ENCODE measurements around the gene CD52.
"Not testable (repeated sequence)": the region's sequence is repeated elsewhere in the genome, so short reads cannot be mapped to it uniquely, and the experiment has no call there.

The CD52 gene

GRCh38 chr1:26284597-26285347 is 33.0 kb upstream of the CD52 start:
- DNase-seq (ENCODE audit: low read depth), result peak; percentile 87

- DNase-seq (ENCODE audit: low read depth), result no peak
These were observed 32.2 kb upstream of the CD52 start for GRCh38 chr1:26285366-26286063.

GRCh38 chr1:26286064-26286416 is 31.7 kb upstream of the CD52 start:
- no peak for DNase-seq (ENCODE audit: low read depth)

GRCh38 chr1:26287033-26287711 is 30.6 kb upstream of the CD52 start:
- no peak for DNase-seq (ENCODE audit: low read depth)

- DNase-seq (ENCODE audit: low read depth), result no peak
These were observed 29.9 kb upstream of the CD52 start for GRCh38 chr1:26287811-26288210.

GRCh38 chr1:26288311-26288941 is 29.3 kb upstream of the CD52 start:
- peak; percentile 45 for DNase-seq (ENCODE audit: low read depth)

- DNase-seq (ENCODE audit: low read depth), result no peak
These were observed 28.3 kb upstream of the CD52 start for GRCh38 chr1:26289158-26290059.

GRCh38 chr1:26290122-26290881 is 27.5 kb upstream of the CD52 start:
- no peak for DNase-seq (ENCODE audit: low read depth)

- no peak for DNase-seq (ENCODE audit: low read depth)
These were observed 26.9 kb upstream of the CD52 start for GRCh38 chr1:26290882-26291261.

GRCh38 chr1:26291433-26291832 is 26.3 kb upstream of the CD52 start:
- no peak for DNase-seq (ENCODE audit: low read depth)

GRCh38 chr1:26291939-26292338 is 25.8 kb upstream of the CD52 start:
- no peak for DNase-seq (ENCODE audit: low read depth)

GRCh38 chr1:26292735-26293134 is 25.0 kb upstream of the CD52 start:
- not testable (repeated sequence) for DNase-seq (ENCODE audit: low read depth)

GRCh38 chr1:26293911-26294463 is 23.8 kb upstream of the CD52 start:
- no peak for DNase-seq (ENCODE audit: low read depth)

GRCh38 chr1:26295194-26296138 is 22.3 kb upstream of the CD52 start:
- DNase-seq (ENCODE audit: low read depth), result no peak

GRCh38 chr1:26296340-26297056 is 21.3 kb upstream of the CD52 start:
- DNase-seq (ENCODE audit: low read depth), result no peak

- no peak for DNase-seq (ENCODE audit: low read depth)
These were observed 20.5 kb upstream of the CD52 start for GRCh38 chr1:26297057-26297790.

GRCh38 chr1:26297791-26298124 is 20.0 kb upstream of the CD52 start:
- DNase-seq (ENCODE audit: low read depth), result no peak

GRCh38 chr1:26300578-26301275 is 17.0 kb upstream of the CD52 start:
- no peak for DNase-seq (ENCODE audit: low read depth)
